RKO (cell line): Measurements from ENCODE around the gene ADAP1.
"Not testable (repeated sequence)": the region's sequence is repeated elsewhere in the genome, so short reads cannot be mapped to it uniquely, and the experiment has no call there.

Experiments
- DNase-seq: peaks from one replicate; pipeline ENCODE4 v3.0.0-alpha.2; 2016; ENCODE audit warnings: low spot score

The ADAP1 gene

DNA sequence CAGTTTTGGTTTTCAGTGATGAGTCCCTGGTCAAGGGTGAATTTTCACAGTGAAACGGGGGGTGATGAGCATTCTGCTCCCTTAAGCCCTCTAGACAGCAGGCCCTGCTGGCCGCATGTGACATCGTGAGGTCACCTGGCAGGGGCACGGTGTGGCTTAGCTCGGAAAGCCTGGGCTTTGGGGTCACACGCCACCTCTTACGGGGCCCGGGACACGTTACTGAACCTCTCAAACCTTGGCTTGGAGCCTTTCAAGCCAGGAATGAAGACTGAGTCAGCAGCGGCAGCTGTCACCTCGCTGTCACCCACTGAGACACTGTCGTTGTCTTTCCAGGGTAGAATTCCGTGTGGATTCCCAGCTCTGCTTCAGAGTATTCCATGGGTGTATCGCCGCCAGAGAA, 74.0 kb downstream of the ADAP1 start:
- no peak for DNase-seq

DNA sequence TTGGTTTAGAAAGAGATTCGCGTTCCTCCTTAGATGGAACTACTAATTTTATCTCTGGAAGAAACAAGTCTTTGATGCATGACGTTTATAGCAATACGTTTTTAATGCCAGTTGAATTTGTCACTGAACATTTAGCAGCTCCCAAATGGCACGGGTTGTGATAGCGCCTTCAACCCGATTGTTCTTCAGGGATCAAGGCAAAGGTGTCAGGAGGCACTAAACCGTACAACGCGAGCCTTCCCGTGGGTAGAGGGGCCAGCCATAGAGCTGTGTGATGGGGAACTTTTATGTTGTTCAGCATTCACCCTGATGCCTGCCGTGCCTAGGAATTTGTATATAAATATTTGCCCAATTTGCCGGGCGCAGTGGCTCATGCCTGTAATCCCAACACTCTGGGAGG, 74.8 kb downstream of the ADAP1 start:
- DNase-seq: no peak

DNA sequence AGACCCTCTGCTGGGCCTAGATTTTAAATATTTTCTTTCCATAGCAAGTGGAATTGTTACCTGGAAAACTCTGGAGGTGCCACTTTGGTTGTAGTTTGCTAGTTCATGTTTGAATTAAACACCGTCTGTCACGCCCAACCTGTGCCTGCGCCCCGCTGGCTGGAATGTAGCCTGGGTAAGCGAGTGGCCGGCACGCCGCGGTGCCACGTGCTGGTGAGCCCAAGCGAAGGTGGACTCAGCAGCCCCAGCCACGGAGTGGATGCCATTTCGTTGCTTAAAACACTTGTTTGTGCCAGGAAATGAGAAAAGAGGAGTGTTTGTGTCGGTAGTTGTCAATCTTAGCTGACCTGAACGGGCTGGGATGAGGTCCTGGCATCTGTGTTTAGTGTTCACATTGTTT, 75.4 kb downstream of the ADAP1 start:
- DNase-seq: no peak

DNA sequence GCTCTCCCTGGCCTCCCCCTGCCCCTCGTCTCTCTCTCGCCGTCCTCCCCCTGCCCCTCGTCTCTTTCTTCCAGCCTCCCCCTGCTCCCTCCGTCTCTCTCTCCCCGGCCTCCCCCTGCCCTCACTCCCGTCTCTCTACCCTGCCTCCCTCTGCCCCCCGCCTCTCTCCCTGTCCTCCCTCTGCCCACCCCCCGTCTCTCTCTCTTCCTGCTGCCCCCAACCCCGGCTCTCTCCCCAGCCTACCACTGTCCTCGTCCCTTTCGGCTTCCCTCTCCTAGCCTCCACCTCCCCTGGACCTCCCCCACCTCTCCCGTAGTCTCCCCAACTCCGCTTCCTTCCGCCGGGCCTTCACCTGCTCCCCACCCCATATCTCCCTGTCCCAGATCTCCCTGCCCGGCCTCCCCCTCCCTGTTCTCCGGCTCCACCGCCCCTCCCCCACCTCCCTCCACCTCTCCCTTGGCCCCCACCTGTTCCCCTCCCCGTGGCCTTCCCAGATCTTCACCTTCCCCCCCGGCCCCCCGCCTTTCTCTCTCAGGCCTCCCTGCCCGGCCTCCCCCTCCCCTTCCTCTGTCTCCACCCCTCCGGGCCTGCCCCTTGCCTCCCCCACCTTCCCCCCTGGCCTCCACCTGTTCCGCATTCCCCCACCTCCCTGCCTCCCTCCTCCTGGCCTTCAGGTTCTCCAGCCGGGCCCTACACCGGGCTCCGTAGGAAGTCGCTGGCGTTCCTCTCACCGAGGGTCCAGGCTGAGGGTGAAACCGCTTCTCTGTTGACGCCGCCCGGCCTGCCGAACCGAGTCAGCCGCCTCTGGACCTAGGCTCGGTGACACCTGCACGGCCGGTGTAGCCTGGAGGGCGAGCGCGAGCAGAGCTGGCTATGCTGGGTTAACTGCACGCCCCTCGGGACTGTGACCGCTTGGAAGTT, 76.9 kb downstream of the ADAP1 start:
- DNase-seq: no peak

DNA sequence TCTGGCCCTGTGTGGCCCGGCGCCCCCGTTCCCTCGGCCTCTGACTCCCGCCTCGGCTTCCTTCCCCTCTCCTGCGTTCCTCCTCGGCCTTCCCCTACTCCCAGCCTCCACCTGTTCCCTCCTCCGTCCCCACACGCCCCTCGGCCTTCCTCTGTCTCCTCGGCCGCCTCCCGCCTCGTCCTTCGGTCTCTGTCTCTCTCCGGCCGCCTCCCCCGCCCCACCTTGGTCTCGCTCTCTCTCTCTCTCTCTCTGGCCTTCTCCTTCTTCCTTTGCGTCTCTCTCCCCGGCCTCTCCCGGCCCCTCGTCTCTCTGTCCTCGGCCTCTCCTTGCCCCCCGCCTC, 77.5 kb downstream of the ADAP1 start:
- peak; percentile 42 for DNase-seq

DNA sequence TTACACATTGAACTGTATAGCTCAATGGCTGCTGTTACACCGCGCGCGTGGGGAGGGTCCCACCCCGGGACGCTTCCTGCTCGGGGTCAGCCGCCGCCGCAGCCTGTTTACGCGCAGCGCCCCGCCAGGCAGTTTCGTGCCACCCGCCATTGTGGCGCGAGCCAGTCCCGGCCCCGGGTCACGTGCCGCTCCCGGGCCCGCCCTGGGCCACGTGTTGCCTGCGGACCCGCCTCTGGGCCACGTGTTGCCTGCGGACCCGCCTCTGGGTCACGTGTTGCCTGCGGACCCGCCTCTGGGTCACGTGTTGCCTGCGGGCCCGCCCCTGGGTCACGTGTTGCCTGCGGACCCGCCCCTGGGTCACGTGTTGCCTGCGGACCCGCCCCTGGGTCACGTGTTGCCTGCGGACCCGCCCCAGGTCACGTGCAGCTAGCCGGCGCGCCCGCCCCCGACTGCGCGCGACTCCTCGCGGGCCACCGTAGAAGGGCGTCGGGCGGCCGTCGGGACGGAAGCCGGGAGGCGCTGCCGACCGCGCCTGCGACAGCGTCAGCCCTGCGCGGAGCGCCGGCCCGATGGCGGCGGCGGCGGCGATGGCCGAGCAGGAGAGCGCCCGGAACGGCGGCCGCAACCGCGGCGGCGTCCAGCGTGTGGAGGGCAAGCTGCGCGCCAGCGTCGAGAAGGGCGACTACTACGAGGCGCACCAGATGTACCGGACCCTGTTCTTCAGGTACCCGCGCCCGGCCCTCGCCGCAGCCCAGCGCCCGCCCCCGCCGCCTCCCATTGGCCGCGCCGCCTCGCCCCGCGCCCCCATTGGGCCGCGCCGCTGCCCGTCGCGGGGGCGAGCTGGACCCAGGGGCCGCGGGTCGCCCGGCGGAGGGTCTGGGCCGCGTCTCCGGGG, 78.2 kb downstream of the ADAP1 start, which contains the start of gene GET4:
Gene GET4 (plus strand): TSS at position 478 of the 895 bp plus-strand sequence. CDS start 92 bp downstream, at position 570.
- DNase-seq: peak; percentile 94

DNA sequence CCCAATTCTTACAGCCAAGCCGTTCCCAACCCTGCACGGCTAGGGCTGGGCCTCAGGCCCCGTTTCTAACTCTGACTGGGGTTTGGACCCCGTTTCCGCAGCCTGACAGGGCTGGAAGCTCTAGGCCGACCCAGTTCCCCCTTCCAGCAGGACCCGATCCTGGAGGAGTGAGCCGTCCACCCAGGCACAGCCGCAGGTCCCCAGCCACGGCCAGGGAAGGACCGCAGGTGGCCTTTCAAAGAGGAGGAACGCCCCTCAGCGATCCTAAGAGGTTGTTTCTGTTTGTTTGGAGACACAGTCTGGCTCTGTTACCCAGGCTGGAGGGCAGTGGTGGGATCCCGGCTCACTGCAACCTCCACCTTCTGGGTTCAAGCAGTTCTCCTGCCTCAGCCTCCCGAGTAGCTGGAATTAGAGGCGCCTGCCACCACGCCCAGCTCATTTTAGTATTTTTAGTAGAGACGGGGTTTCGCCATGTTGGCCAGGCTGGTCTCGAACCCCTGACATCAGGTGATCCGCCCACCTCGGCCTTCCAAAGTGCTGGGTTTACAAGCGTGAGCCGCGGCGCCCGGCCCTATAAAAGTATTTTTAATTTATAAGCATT, 78.9 kb downstream of the ADAP1 start:
- DNase-seq: no peak

DNA sequence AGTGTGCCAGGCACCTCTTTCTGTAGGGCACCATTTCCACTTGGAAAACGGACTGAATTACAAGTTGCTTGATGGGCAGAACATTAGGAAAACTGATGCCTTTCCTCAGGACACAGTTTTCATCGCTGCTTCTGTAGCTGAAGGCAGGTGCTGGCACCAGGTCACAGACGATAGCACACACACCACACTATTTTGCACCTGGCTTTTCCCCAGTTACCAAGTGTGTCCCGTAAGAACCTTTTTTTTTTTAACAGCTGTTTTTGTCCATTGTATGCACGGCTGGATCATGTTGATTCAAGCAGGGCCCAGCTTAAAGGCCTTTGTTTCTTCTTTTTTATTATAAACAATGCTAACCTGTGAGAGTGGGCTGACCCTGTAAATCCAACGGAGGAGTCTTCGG, 79.4 kb downstream of the ADAP1 start:
- no peak for DNase-seq

DNA sequence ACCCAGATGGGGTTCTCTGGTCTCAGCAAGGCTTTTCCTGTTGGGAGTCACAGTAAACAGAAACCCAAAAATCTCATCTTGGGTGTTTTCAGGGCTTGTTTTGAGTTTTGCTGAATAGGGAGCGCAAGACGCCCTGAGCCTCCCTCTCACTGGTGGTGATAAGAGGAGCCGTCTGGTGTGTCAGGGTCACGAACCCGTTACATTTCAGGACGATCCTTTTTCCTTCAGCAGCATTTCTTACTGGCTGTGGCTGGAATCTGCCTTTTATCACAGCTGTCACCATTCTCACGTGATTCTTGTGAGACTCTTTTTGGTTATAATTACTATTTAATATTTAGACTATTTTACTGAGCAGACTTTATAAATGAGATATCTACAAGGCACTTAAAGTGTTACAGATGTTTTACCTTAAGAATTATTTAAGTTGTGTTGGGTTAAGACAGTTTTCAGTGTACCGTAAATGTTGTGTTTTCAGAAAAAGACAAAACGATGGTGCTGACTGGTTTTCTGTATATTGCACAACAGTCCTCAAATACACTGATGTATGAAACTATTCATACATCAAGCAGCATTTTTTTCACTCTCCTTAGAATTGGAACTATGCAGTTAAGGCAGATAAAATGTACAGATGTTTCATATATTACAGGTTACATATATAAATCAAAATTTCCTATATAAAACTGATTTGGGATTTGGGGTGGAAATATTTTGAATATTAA, 80.3 kb downstream of the ADAP1 start:
- DNase-seq: no peak

DNA sequence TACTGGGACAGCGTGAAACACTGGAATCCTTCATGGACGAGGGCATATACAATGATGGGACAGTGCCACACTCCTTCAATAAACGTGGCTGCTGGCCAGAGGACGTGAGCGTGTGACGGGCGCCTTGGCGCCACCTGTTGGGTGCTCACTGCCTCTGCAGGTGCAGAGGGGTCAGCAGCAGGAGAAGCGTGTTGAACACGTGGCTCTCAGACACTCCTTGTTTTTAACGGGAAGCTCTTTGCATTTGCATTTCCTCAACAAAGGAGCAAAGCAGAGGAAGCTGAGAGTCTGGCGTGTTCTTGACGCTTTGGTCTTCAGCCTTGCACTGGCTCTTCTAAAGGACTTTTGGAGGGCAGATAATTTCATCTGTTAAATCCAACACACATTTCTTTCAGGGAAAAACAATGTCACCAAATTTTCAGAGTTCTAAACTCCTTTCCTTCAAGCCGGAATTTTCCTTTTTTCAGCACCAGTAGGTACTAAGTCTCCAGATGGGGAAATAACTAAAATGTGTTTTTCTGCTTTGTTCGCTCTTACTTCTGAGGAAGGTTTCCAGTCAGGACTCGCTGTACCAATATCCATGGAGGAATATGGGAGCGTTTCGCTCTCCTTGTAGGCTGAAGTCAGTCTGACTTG, 81.0 kb downstream of the ADAP1 start:
- peak; percentile 91 for DNase-seq

DNA sequence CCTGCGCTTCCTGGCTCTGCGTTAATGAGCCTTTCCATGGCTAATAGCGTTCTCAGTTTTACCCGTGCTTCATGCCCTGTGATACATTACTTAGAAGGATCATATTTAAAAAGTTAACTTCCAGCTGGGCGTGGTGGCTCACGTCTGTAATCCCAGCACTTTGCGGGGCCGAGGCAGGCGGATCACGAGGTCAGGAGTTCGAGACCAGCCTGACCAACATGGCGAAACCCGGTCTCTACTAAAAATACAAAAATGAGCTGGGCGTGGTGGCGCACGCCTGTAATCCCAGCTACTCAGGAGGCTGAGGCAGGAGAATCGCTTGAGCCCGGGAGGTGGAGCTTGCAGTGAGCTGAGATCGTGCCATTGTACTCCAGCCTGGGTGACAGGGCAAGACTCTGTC, 81.8 kb downstream of the ADAP1 start:
- DNase-seq: not testable (repeated sequence)

DNA sequence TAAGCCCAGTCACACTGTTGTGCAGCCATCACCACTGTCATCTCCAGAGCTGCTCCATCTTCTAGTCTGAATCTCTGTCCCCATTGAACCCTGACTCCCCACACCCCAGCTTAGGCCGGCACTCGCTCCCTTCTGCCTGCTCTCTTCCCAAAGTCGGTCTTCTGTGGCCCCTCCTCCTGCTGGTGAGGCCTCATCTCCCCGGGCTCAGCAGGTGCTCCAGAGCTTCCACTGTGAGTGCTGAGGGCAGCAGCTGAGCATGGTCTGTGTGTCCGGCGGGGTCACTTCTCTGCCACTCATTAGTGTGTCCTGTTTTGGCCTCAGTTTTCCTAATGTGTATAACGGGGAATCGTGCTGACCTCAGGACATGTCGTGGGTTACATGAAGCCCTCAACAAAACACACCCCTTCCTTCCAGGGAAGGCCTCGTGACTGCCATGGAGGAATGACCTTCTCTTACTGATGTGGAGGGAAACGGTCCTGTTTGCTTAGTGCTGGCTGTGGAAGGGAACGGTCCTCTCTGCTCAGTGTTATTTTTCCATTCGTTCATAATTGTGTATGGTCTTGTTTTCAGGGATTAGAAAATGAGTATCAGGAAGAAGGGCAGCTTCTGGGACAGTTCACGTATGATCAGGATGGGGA, 82.5 kb downstream of the ADAP1 start:
- no peak for DNase-seq

DNA sequence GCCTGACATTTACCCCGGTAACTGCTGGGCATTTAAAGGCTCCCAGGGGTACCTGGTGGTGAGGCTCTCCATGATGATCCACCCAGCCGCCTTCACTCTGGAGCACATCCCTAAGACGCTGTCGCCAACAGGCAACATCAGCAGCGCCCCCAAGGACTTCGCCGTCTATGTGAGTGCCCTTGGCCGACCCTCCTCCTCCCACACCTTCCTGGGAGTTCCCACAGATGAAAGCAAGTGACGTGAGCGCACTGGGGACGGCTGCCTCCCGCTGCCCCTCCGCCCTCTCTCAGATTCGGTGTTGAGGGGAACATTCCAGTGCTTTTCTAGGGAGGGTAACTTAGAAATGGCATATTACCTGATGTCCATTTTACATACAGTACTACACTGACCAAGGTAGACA, 85.1 kb downstream of the ADAP1 start:
- no peak for DNase-seq

DNA sequence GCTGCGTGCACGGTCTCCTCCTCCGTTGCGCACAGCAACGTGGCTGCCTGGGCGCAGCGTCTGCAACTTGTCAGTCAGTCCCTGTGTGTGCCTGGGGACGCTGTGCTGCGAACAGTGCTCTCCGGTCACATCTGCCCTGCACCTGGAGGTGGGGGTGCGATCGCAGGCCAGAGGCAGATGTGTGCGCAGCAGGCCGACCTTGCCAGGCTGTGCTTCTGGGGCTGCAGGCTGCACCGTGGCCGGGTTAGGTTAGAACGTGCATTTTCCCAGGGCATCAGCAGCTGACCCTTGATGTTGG, 86.3 kb downstream of the ADAP1 start:
- DNase-seq: no peak

DNA sequence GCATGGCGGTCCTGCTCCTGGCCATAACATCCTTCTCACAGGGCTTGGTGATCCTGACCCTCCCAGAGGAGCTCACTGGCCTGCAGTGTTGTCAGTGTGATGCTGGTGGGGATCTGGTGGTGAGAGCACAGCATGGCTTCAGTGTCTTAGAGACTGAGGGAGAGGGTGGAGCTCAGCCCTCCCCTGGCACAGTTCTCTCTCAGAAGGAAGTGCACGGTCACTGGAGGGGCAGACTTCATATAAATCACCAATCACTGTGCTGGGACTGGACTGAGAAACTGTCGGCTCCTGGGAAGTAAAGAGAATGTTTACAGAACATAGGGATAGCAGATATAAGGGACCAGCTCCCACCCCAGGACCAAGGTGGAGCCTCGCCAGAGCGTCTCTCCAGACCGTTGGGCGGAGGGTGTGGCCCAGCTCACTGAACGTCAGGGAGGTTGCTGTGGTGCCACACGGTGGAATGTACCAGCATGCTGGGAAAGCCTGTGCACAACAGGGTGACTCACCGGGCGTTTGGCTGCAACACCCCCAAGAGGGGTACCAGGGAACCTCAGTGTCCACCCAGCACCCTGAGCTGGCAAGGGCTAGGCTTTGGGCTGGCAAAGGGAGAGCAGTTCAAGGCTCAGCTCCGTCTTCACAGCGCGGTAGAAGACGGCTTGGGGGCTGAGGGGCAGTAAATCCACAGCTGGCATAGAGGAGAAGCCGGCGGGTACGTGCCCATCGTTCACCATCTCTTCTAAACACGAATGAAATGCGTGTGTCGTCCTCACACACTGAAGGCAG, 86.9 kb downstream of the ADAP1 start:
- no peak for DNase-seq

DNA sequence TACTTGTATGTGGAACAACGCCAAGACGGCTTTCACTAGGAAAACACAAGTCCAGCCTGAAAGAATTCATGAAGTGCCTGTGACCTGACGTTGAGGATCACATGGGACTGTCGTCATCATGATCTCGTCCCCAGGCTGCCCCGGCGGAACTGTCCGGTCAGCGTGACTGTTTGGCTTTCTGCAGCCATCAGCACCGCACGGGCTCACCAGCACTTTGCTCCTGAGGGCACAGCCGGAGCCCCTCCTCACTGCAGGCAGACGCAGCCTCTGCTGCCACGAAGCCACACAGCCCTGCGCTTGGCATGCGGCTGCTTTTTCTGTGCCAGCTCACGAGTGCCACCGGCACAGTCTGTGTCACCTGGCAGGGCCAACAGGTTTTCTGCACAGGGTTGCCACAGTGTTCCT, 87.5 kb downstream of the ADAP1 start:
- no peak for DNase-seq

DNA sequence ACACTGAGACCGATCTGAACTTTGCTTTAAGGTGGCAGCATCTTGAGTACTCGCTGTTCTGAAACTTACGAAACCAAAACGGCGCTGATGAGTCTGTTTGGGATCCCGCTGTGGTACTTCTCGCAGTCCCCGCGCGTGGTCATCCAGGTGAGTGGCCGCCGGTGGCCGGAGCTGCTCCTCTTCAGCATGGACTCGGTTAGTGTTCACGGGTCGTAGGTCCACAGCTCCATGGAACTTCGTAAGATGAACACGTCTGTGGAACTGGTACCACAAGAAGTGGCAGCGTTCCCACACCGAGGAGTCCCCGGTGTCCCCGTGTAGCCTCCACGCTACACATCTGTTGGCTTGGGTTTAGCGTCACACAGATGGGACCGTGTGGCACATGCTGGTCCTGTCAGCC, 88.6 kb downstream of the ADAP1 start:
- no peak for DNase-seq

DNA sequence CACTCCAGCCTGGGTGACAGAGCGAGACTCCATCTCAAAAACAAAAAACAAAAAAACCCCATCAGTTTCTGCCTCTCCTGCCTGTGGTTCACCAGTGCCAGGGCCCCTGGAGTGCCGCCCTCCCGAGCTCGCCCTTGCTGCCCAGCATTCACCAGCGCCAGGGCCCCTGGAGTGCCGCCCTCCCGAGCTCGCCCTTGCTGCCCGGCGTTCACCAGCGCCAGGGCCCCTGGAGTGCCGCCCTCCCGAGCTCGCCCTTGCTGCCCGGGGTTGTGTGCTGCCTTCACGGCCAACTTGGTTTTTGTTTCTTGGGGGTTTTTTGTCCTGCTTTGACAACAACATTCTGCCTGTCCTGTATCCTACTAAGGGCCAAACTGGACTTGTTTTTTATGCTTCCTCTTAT, 91.4 kb downstream of the ADAP1 start:
- no peak for DNase-seq

DNA sequence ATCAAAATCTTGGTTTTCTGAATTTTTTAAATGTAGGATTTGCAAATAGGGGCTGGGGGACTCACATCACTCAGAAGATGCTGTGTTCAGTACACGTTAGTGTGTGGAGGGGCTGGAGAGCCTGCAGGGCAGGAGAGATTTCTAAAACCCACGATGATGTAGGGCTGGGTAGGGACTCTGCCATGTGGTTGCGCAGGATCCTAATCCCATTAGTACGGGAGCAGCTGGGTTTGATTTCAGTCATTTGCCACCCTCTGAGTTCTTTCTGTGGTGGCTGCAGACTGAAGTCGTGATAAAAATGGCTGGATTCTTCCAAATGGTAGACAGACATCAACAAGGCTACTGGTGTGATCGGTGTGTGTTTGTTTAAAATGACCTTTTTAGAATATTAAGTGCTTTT, 92.3 kb downstream of the ADAP1 start:
- no peak for DNase-seq

DNA sequence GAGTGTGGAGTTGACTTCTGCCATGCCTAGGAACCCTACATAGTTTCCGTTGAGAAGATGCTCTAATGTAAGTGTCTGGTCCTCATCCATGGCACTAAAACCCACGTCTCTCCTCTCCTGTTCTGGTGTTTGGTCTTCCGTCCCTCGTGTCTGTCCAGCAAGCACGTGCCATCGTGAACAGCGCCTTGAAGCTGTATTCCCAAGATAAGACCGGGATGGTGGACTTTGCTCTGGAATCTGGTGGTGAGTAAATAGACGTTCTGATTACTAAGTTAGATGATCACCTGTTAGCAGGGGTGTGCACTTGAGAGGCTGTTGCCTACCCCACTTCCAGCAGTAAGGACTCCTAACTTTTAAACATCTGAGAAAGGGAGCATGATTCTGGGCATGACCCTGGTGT, 93.3 kb downstream of the ADAP1 start:
- no peak for DNase-seq
